HUES6 (cell line): ENCODE measurements around the gene SRC.

Experiments used
- H3K27ac ChIP-seq: 2 replicates; pipeline ENCODE4 v1.7.0; 2013; ENCODE audit warnings: low read depth, mild to moderate bottlenecking, low read length, inconsistent platforms
- H3K27me3 ChIP-seq: 2 replicates; pipeline ENCODE4 v1.6.1; 2013; ENCODE audit warnings: low read length; ENCODE audit not compliant: control insufficient read depth, insufficient read depth
- H3K36me3 ChIP-seq: 2 replicates; pipeline ENCODE4 v1.6.1; 2013; ENCODE audit warnings: low read length; ENCODE audit not compliant: control insufficient read depth, insufficient read depth
- H3K4me1 ChIP-seq: 2 replicates; pipeline ENCODE4 v1.6.1; 2013; ENCODE audit warnings: low read length; ENCODE audit not compliant: control insufficient read depth, insufficient read depth
- H3K4me3 ChIP-seq: 2 replicates; pipeline ENCODE4 v1.5.1; 2013; ENCODE audit warnings: low read depth, low read length
- H3K9ac ChIP-seq: one replicate; pipeline ENCODE4 v1.6.1; 2013; ENCODE audit warnings: mild to moderate bottlenecking, low read length
- H3K9me3 ChIP-seq: 2 replicates; pipeline ENCODE4 v1.6.1; 2013; ENCODE audit warnings: low read depth, low read length; ENCODE audit not compliant: control insufficient read depth, insufficient read depth

The SRC gene

DNA sequence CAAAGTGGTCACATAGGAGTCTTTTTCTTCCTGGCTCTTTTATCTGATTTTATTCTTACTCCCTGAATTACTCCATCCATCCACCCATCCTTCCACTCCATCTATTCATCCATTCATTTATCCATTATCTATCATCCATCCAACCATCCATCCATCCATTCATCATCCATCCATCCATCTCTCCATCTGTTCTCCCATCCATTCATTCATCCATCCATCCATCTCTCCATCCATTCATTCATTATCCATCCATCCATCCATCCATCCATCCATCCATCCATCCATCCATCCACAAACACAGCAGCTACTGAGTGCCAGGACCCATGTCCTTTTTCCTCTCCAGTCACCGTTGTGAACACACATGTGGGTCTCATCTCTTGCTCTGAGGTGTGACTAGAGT is 96.6 kb downstream of the SRC start:
- peaks cover 5% of the 10 kb centered on the region for H3K4me1 ChIP-seq
- H3K4me3 ChIP-seq: no peak overlapping the region
- H3K9ac ChIP-seq: no peak overlapping the region
- H3K27me3 ChIP-seq: peaks cover under 1% of the 10 kb centered on the region; the same call in 1 of the 2 replicates
- no peaks in the 10 kb centered on the region for H3K9me3 ChIP-seq
- H3K36me3 ChIP-seq: no peaks in the 10 kb centered on the region
- no peak overlapping the region for H3K27ac ChIP-seq

DNA sequence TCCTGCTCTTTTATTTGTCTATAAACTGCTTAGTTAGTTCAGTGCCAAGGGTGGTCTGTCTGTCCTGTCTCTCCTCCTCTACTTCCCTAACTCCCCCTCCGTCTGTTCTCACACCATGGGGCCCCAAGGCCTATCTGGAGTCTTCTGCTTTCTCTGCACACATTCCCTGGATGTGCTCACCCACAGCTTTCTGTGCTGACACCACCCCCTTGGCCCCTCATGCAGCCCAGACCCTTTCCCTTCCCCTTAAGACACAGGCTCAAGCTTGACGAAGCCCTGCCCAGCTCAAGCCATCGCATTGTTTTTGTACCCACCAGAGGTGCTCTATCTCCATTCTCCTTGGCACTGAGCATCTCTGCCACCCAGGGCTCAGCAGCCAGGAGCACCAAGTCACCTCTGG is 97.0 kb downstream of the SRC start:
- Histone ChIP-seq H3K9ac (no peak overlapping the region), H3K9me3 (no peaks in the 10 kb centered on the region), H3K36me3 (no peaks in the 10 kb centered on the region), H3K4me1 (peaks cover 3% of the 10 kb centered on the region), H3K4me3 (no peak overlapping the region), H3K27me3 (peaks cover 3% of the 10 kb centered on the region; the same call in 1 of the 2 replicates), H3K27ac (no peak overlapping the region)

DNA sequence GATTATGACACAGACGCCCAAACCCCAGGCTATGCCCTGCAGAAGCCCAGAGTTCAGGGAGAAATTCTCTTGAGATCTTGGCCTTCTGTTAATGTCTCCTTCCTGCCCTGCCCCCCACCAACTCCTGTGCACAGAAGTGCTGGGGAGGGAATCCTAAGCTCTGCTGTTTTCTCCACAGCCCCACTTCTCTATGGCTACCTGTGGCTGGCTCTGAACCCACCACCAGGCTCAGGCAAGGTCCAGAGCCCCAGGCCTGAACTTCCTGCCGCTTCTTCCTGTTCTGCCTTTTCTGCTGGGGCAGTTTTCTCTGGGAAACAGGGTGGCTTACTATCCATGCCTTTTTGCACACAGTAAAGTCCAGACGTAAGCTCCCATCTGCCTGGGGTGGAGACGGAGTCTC is 97.7 kb downstream of the SRC start:
- peaks cover 5% of the 10 kb centered on the region; the same call in 1 of the 2 replicates for H3K27me3 ChIP-seq
- no peak overlapping the region for H3K27ac ChIP-seq
- no peak overlapping the region for H3K9ac ChIP-seq
- H3K4me1 ChIP-seq: no peaks in the 10 kb centered on the region
- H3K36me3 ChIP-seq: no peaks in the 10 kb centered on the region
- no peaks in the 10 kb centered on the region for H3K9me3 ChIP-seq
- no peak overlapping the region for H3K4me3 ChIP-seq

DNA sequence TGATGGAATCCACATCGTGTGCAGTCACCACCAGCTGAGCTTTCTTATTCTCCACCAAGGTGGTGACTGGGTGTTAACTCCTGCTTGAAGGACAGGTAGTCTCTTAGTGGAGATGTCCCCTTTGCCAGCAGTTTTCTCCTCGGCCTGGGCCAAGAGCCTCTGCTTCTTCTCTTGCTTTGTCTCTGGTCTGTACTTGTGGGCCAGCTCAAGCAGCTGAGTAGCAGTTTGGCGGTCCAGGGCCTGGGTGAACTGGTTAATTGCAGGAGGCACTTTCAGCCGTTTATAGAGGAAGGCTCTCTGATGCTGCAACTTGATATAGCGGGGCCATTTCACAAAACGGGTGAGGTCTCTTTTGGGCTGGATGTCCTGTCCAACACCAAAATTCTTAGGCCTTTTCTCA is 99.1 kb downstream of the SRC start:
- peaks cover 18% of the 10 kb centered on the region; the same call in 1 of the 2 replicates for H3K27me3 ChIP-seq
- H3K36me3 ChIP-seq: no peaks in the 10 kb centered on the region
- no peak overlapping the region for H3K4me3 ChIP-seq
- H3K4me1 ChIP-seq: no peaks in the 10 kb centered on the region
- no peak overlapping the region for H3K9ac ChIP-seq
- no peaks in the 10 kb centered on the region for H3K9me3 ChIP-seq
- no peak overlapping the region for H3K27ac ChIP-seq

DNA sequence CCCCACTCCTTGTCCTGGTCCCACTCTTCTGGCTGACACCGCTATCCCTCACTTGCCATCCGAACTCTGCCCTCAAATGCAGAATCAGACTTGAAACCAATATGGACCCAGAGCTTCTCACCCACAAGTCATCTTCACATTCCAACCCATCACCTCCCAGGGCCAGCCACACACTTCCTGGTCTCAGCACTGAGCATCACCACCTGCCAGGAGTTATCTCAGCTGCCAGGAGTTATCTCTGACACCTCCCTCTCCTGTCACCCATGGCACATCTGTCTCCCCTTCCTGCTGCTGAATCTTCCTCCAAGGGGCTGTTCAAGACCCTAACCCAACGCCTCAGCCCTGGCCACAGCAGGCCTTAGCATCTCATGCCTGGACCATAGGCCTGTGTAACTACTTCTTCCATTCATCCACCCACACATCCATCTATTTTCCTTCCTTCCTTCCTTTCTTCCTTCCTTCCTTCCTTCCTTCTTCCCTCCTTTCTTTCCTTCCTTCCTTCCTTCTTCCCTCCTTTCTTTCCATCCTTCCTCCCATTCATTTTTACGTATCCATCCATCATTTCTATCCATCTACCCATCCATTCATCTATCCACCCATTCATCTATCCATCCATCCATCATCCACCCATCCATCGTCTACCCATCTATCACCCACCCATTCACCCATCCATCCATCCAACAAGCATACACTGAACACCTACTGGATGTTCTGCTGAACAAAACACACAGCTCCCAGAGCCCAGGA is 100.5 kb downstream of the SRC start:
- H3K9me3 ChIP-seq: no peaks in the 10 kb centered on the region
- H3K27me3 ChIP-seq: peaks cover 30% of the 10 kb centered on the region; the same call in 1 of the 2 replicates
- H3K36me3 ChIP-seq: no peaks in the 10 kb centered on the region
- no peak overlapping the region for H3K27ac ChIP-seq
- H3K9ac ChIP-seq: no peak overlapping the region
- no peaks in the 10 kb centered on the region for H3K4me1 ChIP-seq
- no peak overlapping the region for H3K4me3 ChIP-seq

DNA sequence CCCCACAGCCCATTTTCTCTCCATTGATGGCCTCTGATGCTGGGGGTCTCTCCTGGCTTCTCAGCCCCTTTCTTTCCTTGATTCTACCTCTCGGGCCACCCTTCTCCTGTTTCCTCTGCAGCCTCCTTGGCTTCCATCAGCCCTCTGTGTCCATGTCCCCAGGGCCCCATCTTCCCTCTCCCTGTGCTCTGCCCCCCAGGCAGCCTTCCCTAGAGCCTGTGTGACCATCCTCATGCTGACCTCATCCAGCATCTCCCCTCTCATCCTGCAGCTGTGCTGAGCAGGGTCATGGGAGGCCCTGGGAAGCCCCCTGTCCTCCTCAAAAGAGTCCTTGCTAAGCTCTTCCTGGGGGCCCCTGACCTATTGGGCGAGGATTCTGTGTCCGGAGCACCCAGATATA is 101.7 kb downstream of the SRC start:
- no peaks in the 10 kb centered on the region for H3K9me3 ChIP-seq
- peaks cover 42% of the 10 kb centered on the region; the same call in 1 of the 2 replicates for H3K27me3 ChIP-seq
- H3K4me1 ChIP-seq: no peaks in the 10 kb centered on the region
- no peaks in the 10 kb centered on the region for H3K36me3 ChIP-seq
- no peak overlapping the region for H3K27ac ChIP-seq
- H3K9ac ChIP-seq: no peak overlapping the region
- H3K4me3 ChIP-seq: no peak overlapping the region

DNA sequence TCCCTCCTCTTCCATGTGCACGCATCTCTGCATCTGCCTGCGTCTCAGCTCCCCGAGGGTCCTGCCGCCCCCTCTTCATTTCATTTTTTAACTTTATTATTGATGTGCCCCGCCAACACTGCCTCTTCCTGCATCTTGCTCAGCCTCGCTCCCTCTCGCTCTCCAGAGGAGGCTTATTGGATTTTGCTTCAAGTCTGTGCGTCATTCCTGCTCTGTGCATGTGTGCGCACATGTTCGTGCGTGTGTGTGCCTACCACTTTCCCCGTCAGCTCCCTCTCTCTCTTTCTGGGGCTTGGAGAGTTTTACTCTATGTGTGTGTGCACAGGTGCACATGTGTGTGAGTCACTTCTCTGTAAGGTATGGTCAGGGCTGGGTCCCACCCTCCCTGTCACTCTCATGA is 103.3 kb downstream of the SRC start:
- no peaks in the 10 kb centered on the region for H3K4me1 ChIP-seq
- H3K36me3 ChIP-seq: no peaks in the 10 kb centered on the region
- H3K27me3 ChIP-seq: peaks cover 46% of the 10 kb centered on the region; the same call in 1 of the 2 replicates
- no peaks in the 10 kb centered on the region for H3K9me3 ChIP-seq
- H3K9ac ChIP-seq: no peak overlapping the region
- H3K27ac ChIP-seq: no peak overlapping the region
- H3K4me3 ChIP-seq: no peak overlapping the region

DNA sequence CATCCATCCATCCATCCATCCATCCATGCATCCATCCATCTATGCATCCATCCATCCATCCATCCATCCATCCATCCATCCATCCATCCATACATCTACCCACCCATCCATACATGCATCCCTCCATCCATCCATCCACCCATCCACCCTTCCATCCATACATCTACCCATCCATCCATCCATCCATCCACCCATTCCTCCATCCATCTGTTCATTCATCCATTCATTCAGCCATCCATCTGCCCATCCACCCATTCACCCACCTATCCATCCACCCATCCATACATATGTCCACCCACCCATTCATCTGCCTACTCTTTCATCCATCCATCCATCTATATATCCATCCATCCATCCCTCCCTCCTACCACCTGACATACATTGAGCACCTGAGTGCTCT is 104.4 kb downstream of the SRC start:
- Histone ChIP-seq H3K27me3 (peaks cover 46% of the 10 kb centered on the region; the same call in 1 of the 2 replicates), H3K36me3 (no peaks in the 10 kb centered on the region), H3K9ac (no peak overlapping the region), H3K27ac (no peak overlapping the region), H3K4me3 (no peak overlapping the region), H3K9me3 (no peaks in the 10 kb centered on the region), H3K4me1 (no peaks in the 10 kb centered on the region)

DNA sequence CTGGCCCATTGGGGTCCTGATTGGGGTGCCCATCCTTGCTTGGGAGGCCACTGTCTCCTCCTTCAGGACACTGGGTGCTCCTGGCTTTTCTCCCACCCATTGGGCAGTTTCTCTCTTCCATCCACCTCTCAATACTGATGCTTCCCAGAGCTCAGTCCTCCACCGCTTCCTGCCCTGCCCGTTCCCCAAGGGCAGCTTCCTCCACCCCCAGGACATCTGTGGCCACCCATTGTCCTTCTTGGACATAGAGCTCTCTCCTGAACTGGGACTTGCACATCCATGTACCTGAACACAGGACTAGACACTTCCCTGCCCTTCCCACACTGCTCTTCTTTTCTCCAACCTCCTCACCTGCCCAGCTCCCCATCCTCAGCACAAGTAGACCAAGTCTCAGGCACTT is 105.7 kb downstream of the SRC start:
- Histone ChIP-seq H3K4me1 (no peaks in the 10 kb centered on the region), H3K27me3 (peaks cover 46% of the 10 kb centered on the region; the same call in 1 of the 2 replicates), H3K36me3 (no peaks in the 10 kb centered on the region), H3K9me3 (0 out of 2 replicates have a peak, but pooled peaks cover under 1% of the 10 kb centered on the region), H3K27ac (no peak overlapping the region), H3K9ac (no peak overlapping the region), H3K4me3 (no peak overlapping the region)

DNA sequence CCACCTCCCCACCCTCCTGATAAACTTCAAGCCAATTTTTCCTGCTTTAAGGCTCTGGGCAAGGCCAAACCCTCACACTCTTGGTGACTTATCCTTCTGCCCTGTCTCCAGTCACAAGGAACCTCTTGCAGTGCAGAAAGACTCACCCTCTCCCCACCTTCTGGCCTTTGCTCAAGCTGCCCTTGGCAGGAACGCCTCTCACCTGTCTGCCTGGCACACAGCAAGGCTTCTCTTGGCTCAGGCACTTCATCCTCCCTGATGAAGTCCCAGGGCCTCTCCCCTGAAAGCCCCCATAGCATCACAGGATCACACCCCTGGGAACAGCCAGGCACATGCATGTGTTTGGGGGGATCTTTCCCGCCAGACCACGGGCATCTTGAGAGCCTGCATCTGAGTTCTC is 106.3 kb downstream of the SRC start:
- H3K27ac ChIP-seq: no peak overlapping the region
- H3K27me3 ChIP-seq: peaks cover 46% of the 10 kb centered on the region; the same call in 1 of the 2 replicates
- H3K9me3 ChIP-seq: 0 out of 2 replicates have a peak, but pooled peaks cover 6% of the 10 kb centered on the region
- no peaks in the 10 kb centered on the region for H3K4me1 ChIP-seq
- no peak overlapping the region for H3K4me3 ChIP-seq
- H3K36me3 ChIP-seq: no peaks in the 10 kb centered on the region
- H3K9ac ChIP-seq: no peak overlapping the region

DNA sequence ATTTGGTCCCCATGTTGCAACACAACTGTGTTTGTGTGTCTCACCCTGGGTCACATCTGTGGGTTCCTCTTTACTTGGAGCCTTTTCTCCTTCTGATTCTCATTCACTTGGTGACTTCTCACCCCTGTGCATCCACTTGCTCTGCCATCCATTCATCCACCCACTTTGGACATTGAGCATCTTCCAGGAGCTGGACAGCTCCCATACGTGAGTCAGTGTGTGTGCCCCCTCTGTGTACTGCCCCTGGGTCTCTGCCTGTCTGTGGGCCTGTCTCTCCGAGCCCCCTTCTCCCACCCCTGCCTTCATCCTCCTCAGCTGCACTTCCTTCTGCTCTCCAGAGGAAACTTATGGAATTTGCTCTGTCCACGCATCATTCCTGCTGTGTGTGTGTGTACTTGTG is 107.3 kb downstream of the SRC start:
- Histone ChIP-seq H3K27me3 (peaks cover 43% of the 10 kb centered on the region; the same call in 1 of the 2 replicates), H3K4me3 (no peak overlapping the region), H3K27ac (no peak overlapping the region), H3K36me3 (no peaks in the 10 kb centered on the region), H3K4me1 (no peaks in the 10 kb centered on the region), H3K9ac (no peak overlapping the region), H3K9me3 (0 out of 2 replicates have a peak, but pooled peaks cover 6% of the 10 kb centered on the region)
